ENCODE measurements around the gene ZDHHC21.

DNA sequence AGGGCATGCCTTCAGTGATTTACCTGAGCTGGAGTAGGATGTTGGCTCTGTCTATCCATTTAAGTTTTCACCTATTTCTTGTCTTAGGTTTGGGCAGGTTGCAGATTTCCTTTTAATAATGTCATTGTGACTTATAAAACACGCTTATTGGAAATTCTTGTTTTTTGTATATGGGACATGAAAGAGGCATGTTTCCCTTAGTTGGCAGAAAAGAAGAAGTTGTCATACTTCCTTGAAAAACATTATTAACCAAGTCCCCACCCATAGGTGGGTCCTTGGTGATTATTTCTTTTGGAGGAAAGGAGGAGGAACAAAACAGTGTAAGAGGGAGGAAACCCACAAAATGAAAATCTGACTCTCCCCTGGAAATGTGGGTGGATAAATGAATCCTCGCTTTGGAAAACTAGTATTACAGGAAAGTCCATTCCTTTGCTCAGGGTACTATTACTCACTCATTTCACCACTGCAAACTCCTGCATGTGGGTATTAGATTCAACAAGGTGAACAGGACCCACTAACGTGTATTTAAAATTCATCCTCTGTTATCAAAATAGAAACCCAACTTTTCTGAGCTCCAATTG, 20.0 kb upstream of the ZDHHC21 start:
- no peak for TF ChIP-seq POLR2AphosphoS5 (IDR thresholded peaks at IDR 0.05; ENCODE audit: low read depth, low read length)
- TF ChIP-seq, protein P1, sequence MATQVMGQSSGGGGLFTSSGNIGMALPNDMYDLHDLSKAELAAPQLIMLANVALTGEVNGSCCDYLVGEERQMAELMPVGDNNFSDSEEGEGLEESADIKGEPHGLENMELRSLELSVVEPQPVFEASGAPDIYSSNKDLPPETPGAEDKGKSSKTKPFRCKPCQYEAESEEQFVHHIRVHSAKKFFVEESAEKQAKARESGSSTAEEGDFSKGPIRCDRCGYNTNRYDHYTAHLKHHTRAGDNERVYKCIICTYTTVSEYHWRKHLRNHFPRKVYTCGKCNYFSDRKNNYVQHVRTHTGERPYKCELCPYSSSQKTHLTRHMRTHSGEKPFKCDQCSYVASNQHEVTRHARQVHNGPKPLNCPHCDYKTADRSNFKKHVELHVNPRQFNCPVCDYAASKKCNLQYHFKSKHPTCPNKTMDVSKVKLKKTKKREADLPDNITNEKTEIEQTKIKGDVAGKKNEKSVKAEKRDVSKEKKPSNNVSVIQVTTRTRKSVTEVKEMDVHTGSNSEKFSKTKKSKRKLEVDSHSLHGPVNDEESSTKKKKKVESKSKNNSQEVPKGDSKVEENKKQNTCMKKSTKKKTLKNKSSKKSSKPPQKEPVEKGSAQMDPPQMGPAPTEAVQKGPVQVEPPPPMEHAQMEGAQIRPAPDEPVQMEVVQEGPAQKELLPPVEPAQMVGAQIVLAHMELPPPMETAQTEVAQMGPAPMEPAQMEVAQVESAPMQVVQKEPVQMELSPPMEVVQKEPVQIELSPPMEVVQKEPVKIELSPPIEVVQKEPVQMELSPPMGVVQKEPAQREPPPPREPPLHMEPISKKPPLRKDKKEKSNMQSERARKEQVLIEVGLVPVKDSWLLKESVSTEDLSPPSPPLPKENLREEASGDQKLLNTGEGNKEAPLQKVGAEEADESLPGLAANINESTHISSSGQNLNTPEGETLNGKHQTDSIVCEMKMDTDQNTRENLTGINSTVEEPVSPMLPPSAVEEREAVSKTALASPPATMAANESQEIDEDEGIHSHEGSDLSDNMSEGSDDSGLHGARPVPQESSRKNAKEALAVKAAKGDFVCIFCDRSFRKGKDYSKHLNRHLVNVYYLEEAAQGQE (IDR thresholded peaks at IDR 0.05; ENCODE audit: insufficient read depth in 1 of 2, low read depth in 2 of 2, low read length in 2 of 2): no peak
- no peak for TF ChIP-seq TAF1 (IDR thresholded peaks at IDR 0.05; ENCODE audit: borderline replicate concordance, insufficient read depth, low read length)
- no peak for TF ChIP-seq FOXP2 (optimal IDR thresholded peaks at IDR 0.05; ENCODE audit: borderline replicate concordance, extremely low read depth, extremely low read length, insufficient read depth)
- no peak for TF ChIP-seq SIN3A (IDR thresholded peaks at IDR 0.05; ENCODE audit: borderline replicate concordance, insufficient read depth, low read length)

Data from PFSK-1 (cell line).